Astrocyte (in vitro differentiated cells and primary cell): ENCODE results near the gene C20orf204. TPM values are rescaled to one million over a fixed set of nuclear protein-coding genes. Genes with fewer than 3 reads are reported as not detected.

Experiments
- DNase-seq: peaks from one replicate; pipeline ENCODE4 v3.0.0-alpha.2; 2010; ENCODE audit warnings: low read depth
- FAIRE-seq: peaks from 2 replicates; lab custom pipeline; 2011; peaks lifted over from hg19 to GRCh38; lab: Jason Lieb, UNC
- H2AFZ ChIP-seq: 2 replicates; pipeline ENCODE4 v1.6.0; 2012; ENCODE audit warnings: low read depth, low read length, inconsistent platforms
- H3K27ac ChIP-seq: 2 replicates; pipeline ENCODE4 v1.5.1; 2011; ENCODE audit warnings: low read depth, low read length, inconsistent platforms
- H3K27me3 ChIP-seq: 2 replicates; pipeline ENCODE4 v1.6.0; 2011; ENCODE audit warnings: low read length, inconsistent platforms; ENCODE audit not compliant: insufficient read depth
- H3K36me3 ChIP-seq: 2 replicates; pipeline ENCODE4 v1.5.1; 2011; ENCODE audit warnings: low read length, inconsistent platforms; ENCODE audit not compliant: insufficient read depth
- H3K4me1 ChIP-seq: 2 replicates; pipeline ENCODE4 v1.5.1; 2011; ENCODE audit warnings: low read length, inconsistent platforms; ENCODE audit not compliant: insufficient read depth
- H3K4me2 ChIP-seq: 2 replicates; pipeline ENCODE4 v1.6.0; 2012; ENCODE audit warnings: low read length, inconsistent platforms
- H3K4me3 ChIP-seq: 2 replicates; pipeline ENCODE4 v1.5.1; 2011; ENCODE audit warnings: low read depth, mild to moderate bottlenecking, low read length, inconsistent platforms; ENCODE audit not compliant: insufficient read depth
- H3K79me2 ChIP-seq: 2 replicates; pipeline ENCODE4 v1.6.0; 2012; ENCODE audit warnings: mild to moderate bottlenecking, low read length, inconsistent platforms; ENCODE audit not compliant: insufficient read depth
- H3K9ac ChIP-seq: 2 replicates; pipeline ENCODE4 v1.6.0; 2012; ENCODE audit warnings: mild to moderate bottlenecking, low read length, inconsistent platforms
- H3K9me3 ChIP-seq: 2 replicates; pipeline ENCODE4 v1.5.1; 2012; ENCODE audit warnings: low read depth, mild to moderate bottlenecking, low read length, inconsistent platforms; ENCODE audit not compliant: insufficient read depth
- H4K20me1 ChIP-seq: 2 replicates; pipeline ENCODE4 v1.6.0; 2012; ENCODE audit warnings: low read length, inconsistent platforms; ENCODE audit not compliant: insufficient read depth
- H3K27ac Mint-ChIP-seq: one replicate; pipeline ENCODE4 v1.8.0; 2021; ENCODE audit warnings: mild to moderate bottlenecking, mixed read lengths; ENCODE audit not compliant: unreplicated experiment
- H3K27me3 Mint-ChIP-seq: one replicate; pipeline ENCODE4 v1.8.0; 2021; ENCODE audit warnings: low read depth, mixed read lengths; ENCODE audit not compliant: unreplicated experiment
- H3K36me3 Mint-ChIP-seq: one replicate; pipeline ENCODE4 v1.8.0; 2021; ENCODE audit warnings: low read depth, mixed read lengths; ENCODE audit not compliant: unreplicated experiment
- H3K4me1 Mint-ChIP-seq: one replicate; pipeline ENCODE4 v1.8.0; 2021; ENCODE audit warnings: low read depth, mixed read lengths; ENCODE audit not compliant: unreplicated experiment
- H3K4me3 Mint-ChIP-seq: one replicate; pipeline ENCODE4 v1.8.0; 2021; ENCODE audit warnings: mild to moderate bottlenecking, moderate library complexity, mixed read lengths; ENCODE audit not compliant: unreplicated experiment
- H3K9me3 Mint-ChIP-seq: one replicate; pipeline ENCODE4 v1.8.0; 2021; ENCODE audit warnings: mild to moderate bottlenecking, mixed read lengths; ENCODE audit not compliant: unreplicated experiment
- CTCF ChIP-seq: IDR thresholded peaks from 2 replicates; pipeline ENCODE4 v1.5.1; 2011; ENCODE audit warnings: low read depth, mild to moderate bottlenecking, inconsistent platforms, low read length, moderate library complexity; ENCODE audit not compliant: insufficient read depth
- EZH2 ChIP-seq: IDR thresholded peaks from 2 replicates; pipeline ENCODE4 v1.6.1; 2012; ENCODE audit warnings: mild to moderate bottlenecking, low read length, inconsistent platforms; ENCODE audit not compliant: insufficient read depth
- total RNA-seq: library from RNA; stranded (reverse); gene quantifications from 2 replicates; pipeline ENCODE4 v1.2.1, GENCODE V29; 2021

C20orf204 gene
- total RNA-seq, 1 donor from 2014 or later: 0.75 TPM

- no peak for TF ChIP-seq CTCF
- TF ChIP-seq EZH2: no peak
- H3K27ac Mint-ChIP-seq: no peak overlapping the region
- Histone ChIP-seq H3K27me3 (no peaks in the 10 kb centered on the region), H3K4me1 (no peaks in the 10 kb centered on the region), H3K4me2 (no peak overlapping the region), H4K20me1 (peaks cover 51% of the 10 kb centered on the region), H3K9ac (no peak overlapping the region), H3K4me3 (no peak overlapping the region), H2AFZ (no peak overlapping the region), H3K79me2 (no peaks in the 10 kb centered on the region), H3K9me3 (no peaks in the 10 kb centered on the region), H3K27ac (no peak overlapping the region), H3K36me3 (peaks cover 17% of the 10 kb centered on the region)
- H3K4me3 Mint-ChIP-seq: no peak overlapping the region
- no peak for DNase-seq
- peaks cover 3% of the 10 kb centered on the region for H3K4me1 Mint-ChIP-seq
- H3K9me3 Mint-ChIP-seq: no peaks in the 10 kb centered on the region
- no peak for FAIRE-seq
- peaks cover 32% of the 10 kb centered on the region for H3K36me3 Mint-ChIP-seq
- no peaks in the 10 kb centered on the region for H3K27me3 Mint-ChIP-seq
Observed at GRCh38 chr20:64025101-64025825, 10.7 kb upstream of the C20orf204 start.

GRCh38 chr20:64025826-64026412 lies 10.1 kb upstream of the C20orf204 start:
- Mint-ChIP-seq H3K9me3 (no peaks in the 10 kb centered on the region), H3K27ac (no peak overlapping the region), H3K4me3 (no peak overlapping the region), H3K36me3 (peaks cover 36% of the 10 kb centered on the region), H3K4me1 (peaks cover 3% of the 10 kb centered on the region), H3K27me3 (no peaks in the 10 kb centered on the region)
- Histone ChIP-seq H3K79me2 (no peaks in the 10 kb centered on the region), H3K9ac (no peak overlapping the region), H4K20me1 (peaks cover 53% of the 10 kb centered on the region), H3K36me3 (peaks cover 17% of the 10 kb centered on the region), H2AFZ (no peak overlapping the region), H3K27me3 (no peaks in the 10 kb centered on the region), H3K27ac (no peak overlapping the region), H3K4me3 (no peak overlapping the region), H3K4me2 (no peak overlapping the region), H3K4me1 (no peaks in the 10 kb centered on the region), H3K9me3 (no peaks in the 10 kb centered on the region)
- no peak for FAIRE-seq
- TF ChIP-seq CTCF (no peak), EZH2 (no peak)
- DNase-seq: no peak
